Fibroblast of lung (primary cell): ENCODE measurements around the gene CKLF. TPM values are rescaled to one million over a fixed set of nuclear protein-coding genes. Genes with fewer than 3 reads are reported as not detected.

ENCODE experiments used
- DNase-seq, 2 donors: peaks; one replicate each; pipeline versions ENCODE4 v3.0.0 to v3.0.0-alpha.2; 2010; ENCODE audit warnings: low read depth in 2 of 2
- H2AFZ ChIP-seq: 2 replicates; pipeline ENCODE4 v1.5.1; 2012; ENCODE audit warnings: low read length, control low read depth, inconsistent platforms
- H3K27ac ChIP-seq: 2 replicates; pipeline ENCODE4 v1.5.1; 2011; ENCODE audit warnings: low read length, control low read depth; ENCODE audit not compliant: insufficient read depth
- H3K27me3 ChIP-seq: 2 replicates; pipeline ENCODE4 v1.5.1; 2011; ENCODE audit warnings: mild to moderate bottlenecking, low read length; ENCODE audit not compliant: control insufficient read depth, insufficient read depth
- H3K36me3 ChIP-seq: 2 replicates; pipeline ENCODE4 v1.5.1; 2011; ENCODE audit warnings: low read length; ENCODE audit not compliant: control insufficient read depth, insufficient read depth
- H3K4me1 ChIP-seq: 2 replicates; pipeline ENCODE4 v1.5.1; 2011; ENCODE audit warnings: low read length; ENCODE audit not compliant: control insufficient read depth, insufficient read depth; ENCODE audit errors: extremely low read depth
- H3K4me2 ChIP-seq: 2 replicates; pipeline ENCODE4 v1.5.1; 2011; ENCODE audit warnings: low read length, control low read depth; ENCODE audit not compliant: insufficient read depth; ENCODE audit errors: extremely low read depth
- H3K4me3 ChIP-seq, 4 experiments: fragments of 200-600 bp in 1 of 4; sonication (generic) in 1 of 4; replicated peaks in 1 of 4; 2 replicates each; pipeline ENCODE4 v1.5.1; 2011 to 2016; ENCODE audit warnings: low read length in 4 of 4, low read depth in 3 of 4, mild to moderate bottlenecking in 3 of 4, control low read depth in 2 of 4, inconsistent platforms in 1 of 4, mixed read lengths in 1 of 4; ENCODE audit not compliant: insufficient read depth in 1 of 4; ENCODE audit errors: control extremely low read depth in 1 of 4
- H3K79me2 ChIP-seq: 2 replicates; pipeline ENCODE4 v1.5.1; 2012; ENCODE audit warnings: mild to moderate bottlenecking, low read length, inconsistent platforms; ENCODE audit not compliant: control insufficient read depth, insufficient read depth
- H3K9ac ChIP-seq: 2 replicates; pipeline ENCODE4 v1.5.1; 2011; ENCODE audit warnings: mild to moderate bottlenecking, low read length, control low read depth; ENCODE audit not compliant: insufficient read depth
- H3K9me3 ChIP-seq: 2 replicates; pipeline ENCODE4 v1.5.1; 2012; ENCODE audit warnings: low read depth, low read length; ENCODE audit not compliant: control insufficient read depth, insufficient read depth
- H4K20me1 ChIP-seq: 2 replicates; pipeline ENCODE4 v1.5.1; 2011; ENCODE audit warnings: low read length; ENCODE audit not compliant: control insufficient read depth, insufficient read depth; ENCODE audit errors: extremely low read depth
- EZH2 ChIP-seq: IDR thresholded peaks from 2 replicates; pipeline ENCODE4 v1.5.1; 2012; ENCODE audit warnings: low read length, control low read depth, mild to moderate bottlenecking; ENCODE audit errors: missing control alignments
- polyA plus RNA-seq, 2 donors: library from polyadenylated mRNA; depleted of rRNA in 1 of 2; stranded (reverse) in 1 of 2; unstranded in 1 of 2; fragments of >200 nt; gene quantifications; 2 replicates each; pipeline ENCODE4 v1.2.1, GENCODE V29; 2011 to 2012; ENCODE audit warnings: missing spikeins in 1 of 2
- total RNA-seq: library from RNA; depleted of rRNA; stranded (reverse); fragments of >200 nt; gene quantifications from 2 replicates; pipeline ENCODE4 v1.2.1, GENCODE V29; 2014
- TF ChIP-seq, protein P1 (sequence below), 2 donors: IDR thresholded peaks in 1 of 2; conservative IDR thresholded peaks in 1 of 2; 1 replicate in 1 of 2; 2 replicates in 1 of 2; pipeline ENCODE4 v1.5.1; 2011 to 2012; ENCODE audit warnings: low read length in 2 of 2, control low read depth in 1 of 2, inconsistent platforms in 1 of 2, low read depth in 1 of 2, mild to moderate bottlenecking in 1 of 2

Gene CKLF
- total and polyA plus RNA-seq, 2 donors (not counting 1 experiment from before 2014, with no cell fraction given), result 41.9 to 70.9 TPM

DNA sequence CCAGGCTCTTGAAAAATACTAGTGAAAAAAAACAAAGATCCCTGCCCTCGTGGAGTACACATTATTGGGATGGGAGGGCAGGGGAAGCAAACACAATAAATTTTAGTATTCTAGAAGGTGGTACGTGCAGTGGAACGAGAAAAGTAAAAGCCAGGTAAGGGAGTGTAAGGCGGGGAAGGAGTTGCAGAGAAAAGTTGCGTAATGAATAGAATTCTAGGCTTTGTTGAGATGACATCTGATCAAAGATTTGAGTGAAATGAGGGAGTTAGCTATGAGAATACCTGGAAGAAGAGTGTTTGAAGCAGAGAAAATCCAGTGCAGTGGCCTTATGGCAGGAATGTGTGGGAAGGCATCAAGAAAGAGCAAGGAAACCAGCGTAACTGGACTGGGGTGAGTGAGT lies 2.1 kb downstream of the CKLF start:
- Histone ChIP-seq H3K27ac (no peak overlapping the region), H3K4me2 (no peak overlapping the region), H3K79me2 (peaks cover 13% of the 10 kb centered on the region), H3K27me3 (no peaks in the 10 kb centered on the region), H3K4me3 (no peak overlapping the region), H3K36me3 (no peaks in the 10 kb centered on the region), H3K9ac (no peak overlapping the region), H4K20me1 (no peaks in the 10 kb centered on the region), H2AFZ (no peak overlapping the region), H3K9me3 (no peaks in the 10 kb centered on the region), H3K4me1 (peaks cover 9% of the 10 kb centered on the region)
- no peak for DNase-seq
- TF ChIP-seq EZH2, result no peak
- TF ChIP-seq, protein P1, sequence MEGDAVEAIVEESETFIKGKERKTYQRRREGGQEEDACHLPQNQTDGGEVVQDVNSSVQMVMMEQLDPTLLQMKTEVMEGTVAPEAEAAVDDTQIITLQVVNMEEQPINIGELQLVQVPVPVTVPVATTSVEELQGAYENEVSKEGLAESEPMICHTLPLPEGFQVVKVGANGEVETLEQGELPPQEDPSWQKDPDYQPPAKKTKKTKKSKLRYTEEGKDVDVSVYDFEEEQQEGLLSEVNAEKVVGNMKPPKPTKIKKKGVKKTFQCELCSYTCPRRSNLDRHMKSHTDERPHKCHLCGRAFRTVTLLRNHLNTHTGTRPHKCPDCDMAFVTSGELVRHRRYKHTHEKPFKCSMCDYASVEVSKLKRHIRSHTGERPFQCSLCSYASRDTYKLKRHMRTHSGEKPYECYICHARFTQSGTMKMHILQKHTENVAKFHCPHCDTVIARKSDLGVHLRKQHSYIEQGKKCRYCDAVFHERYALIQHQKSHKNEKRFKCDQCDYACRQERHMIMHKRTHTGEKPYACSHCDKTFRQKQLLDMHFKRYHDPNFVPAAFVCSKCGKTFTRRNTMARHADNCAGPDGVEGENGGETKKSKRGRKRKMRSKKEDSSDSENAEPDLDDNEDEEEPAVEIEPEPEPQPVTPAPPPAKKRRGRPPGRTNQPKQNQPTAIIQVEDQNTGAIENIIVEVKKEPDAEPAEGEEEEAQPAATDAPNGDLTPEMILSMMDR (conservative IDR thresholded peaks at IDR 0.05 in 1 of 2, IDR thresholded peaks at IDR 0.05 in 1 of 2; ENCODE audit: low read depth in 1 of 2, low read length in 2 of 2), result no peak

GRCh38 chr16:66560107-66560506 lies 7.7 kb downstream of the CKLF start:
- no peak overlapping the region for H3K9ac ChIP-seq
- no peaks in the 10 kb centered on the region for H3K79me2 ChIP-seq
- H3K4me2 ChIP-seq, result no peak overlapping the region
- no peak overlapping the region for H3K4me3 ChIP-seq
- no peak overlapping the region for H3K27ac ChIP-seq
- no peaks in the 10 kb centered on the region for H3K9me3 ChIP-seq
- H3K27me3 ChIP-seq, result no peaks in the 10 kb centered on the region
- H2AFZ ChIP-seq, result no peak overlapping the region
- TF ChIP-seq, protein P1 (conservative IDR thresholded peaks at IDR 0.05 in 1 of 2, IDR thresholded peaks at IDR 0.05 in 1 of 2; ENCODE audit: low read depth in 1 of 2, low read length in 2 of 2), result no peak
- no peak for TF ChIP-seq EZH2
- no peak for DNase-seq
- H4K20me1 ChIP-seq, result no peaks in the 10 kb centered on the region
- no peaks in the 10 kb centered on the region for H3K4me1 ChIP-seq
- peaks cover 3% of the 10 kb centered on the region for H3K36me3 ChIP-seq

DNA sequence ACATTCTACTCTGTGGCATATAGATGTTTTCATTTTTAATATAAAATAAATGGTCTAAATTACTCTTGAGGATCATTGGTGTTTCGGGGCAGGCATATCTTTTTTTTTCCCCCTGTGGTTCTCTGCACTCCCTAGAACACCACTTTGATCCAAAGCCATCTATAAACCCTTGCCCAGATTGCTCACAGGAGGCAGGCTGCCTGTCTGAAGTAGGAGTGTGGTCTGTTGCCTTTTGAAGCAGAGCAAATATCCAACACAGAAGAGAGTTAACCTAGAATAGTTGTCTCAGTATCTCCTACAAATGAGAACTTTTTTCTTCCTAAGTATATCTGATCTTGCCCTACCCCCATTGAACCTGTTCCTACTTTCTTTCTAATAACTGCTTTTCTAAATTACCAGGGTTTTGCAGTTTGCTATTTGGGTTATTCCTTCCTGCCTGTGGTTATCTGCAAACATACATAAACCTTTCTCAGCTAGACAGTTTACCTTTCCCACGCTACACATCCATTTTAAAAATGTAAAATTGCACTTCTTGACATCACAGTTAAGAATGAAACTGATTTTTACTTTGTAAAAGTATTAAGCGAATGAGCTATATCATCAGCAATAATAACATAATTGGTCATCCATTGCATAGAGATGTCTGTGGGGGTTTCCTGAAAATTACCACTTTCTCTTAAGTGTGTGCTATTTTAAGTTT lies 9.2 kb downstream of the CKLF start:
- H3K27ac ChIP-seq, result no peak overlapping the region
- H2AFZ ChIP-seq, result no peak overlapping the region
- H3K27me3 ChIP-seq, result no peaks in the 10 kb centered on the region
- H3K9ac ChIP-seq, result no peak overlapping the region
- H3K79me2 ChIP-seq, result no peaks in the 10 kb centered on the region
- no peak for DNase-seq
- TF ChIP-seq, protein P1 (conservative IDR thresholded peaks at IDR 0.05 in 1 of 2, IDR thresholded peaks at IDR 0.05 in 1 of 2; ENCODE audit: low read depth in 1 of 2, low read length in 2 of 2), result no peak
- no peak for TF ChIP-seq EZH2
- no peak overlapping the region for H3K4me2 ChIP-seq
- no peaks in the 10 kb centered on the region for H3K4me1 ChIP-seq
- no peaks in the 10 kb centered on the region for H3K9me3 ChIP-seq
- no peaks in the 10 kb centered on the region for H4K20me1 ChIP-seq
- no peak overlapping the region for H3K4me3 ChIP-seq
- H3K36me3 ChIP-seq, result peaks cover 6% of the 10 kb centered on the region
